ENCODE results near the gene HOXB5.

The HOXB5 gene

GRCh38 chr17:48551596-48552465, 41.7 kb downstream of the HOXB5 start:
- in situ Hi-C loops (cut with MboI; ENCODE audit: low sequenced_read_pairs): no loop called here

GRCh38 chr17:48551214-48551555, 42.4 kb downstream of the HOXB5 start:
- in situ Hi-C loops (cut with MboI; ENCODE audit: low sequenced_read_pairs): no loop called here

GRCh38 chr17:48550502-48551213, 42.9 kb downstream of the HOXB5 start:
- in situ Hi-C loops (cut with MboI; ENCODE audit: low sequenced_read_pairs): no loop called here

- in situ Hi-C loops (cut with MboI; ENCODE audit: low sequenced_read_pairs): no loop called here
Measured at GRCh38 chr17:48549914-48550501, 43.6 kb downstream of the HOXB5 start.

GRCh38 chr17:48549281-48549630, 44.3 kb downstream of the HOXB5 start:
- in situ Hi-C loops (cut with MboI; ENCODE audit: low sequenced_read_pairs): no loop called here

GRCh38 chr17:48548523-48549280, 44.9 kb downstream of the HOXB5 start:
- in situ Hi-C loops (cut with MboI; ENCODE audit: low sequenced_read_pairs): no loop called here

GRCh38 chr17:48547808-48548522, 45.6 kb downstream of the HOXB5 start:
- in situ Hi-C loops (cut with MboI; ENCODE audit: low sequenced_read_pairs): no loop called here

- in situ Hi-C loops (cut with MboI; ENCODE audit: low sequenced_read_pairs): no loop called here
Measured at GRCh38 chr17:48546924-48547807, 46.4 kb downstream of the HOXB5 start.

- in situ Hi-C loops (cut with MboI; ENCODE audit: low sequenced_read_pairs): no loop called here
Measured at GRCh38 chr17:48546137-48546923, 47.2 kb downstream of the HOXB5 start.

GRCh38 chr17:48545539-48545938, 48.0 kb downstream of the HOXB5 start:
- in situ Hi-C loops (cut with MboI; ENCODE audit: low sequenced_read_pairs): no loop called here

GRCh38 chr17:48545022-48545375, 48.6 kb downstream of the HOXB5 start, which contains the start of gene HOXB2:
Gene HOXB2, minus strand, starts transcription at chr17:48545109. Its CDS starts 198 bp downstream, at chr17:48544911.
- in situ Hi-C loops (cut with MboI; ENCODE audit: low sequenced_read_pairs): no loop called here

GRCh38 chr17:48544349-48545021, 49.1 kb downstream of the HOXB5 start:
- in situ Hi-C loops (cut with MboI; ENCODE audit: low sequenced_read_pairs): no loop called here

GRCh38 chr17:48543854-48544348, 49.7 kb downstream of the HOXB5 start:
- in situ Hi-C loops (cut with MboI; ENCODE audit: low sequenced_read_pairs): no loop called here

GRCh38 chr17:48543107-48543853, 50.3 kb downstream of the HOXB5 start:
- in situ Hi-C loops (cut with MboI; ENCODE audit: low sequenced_read_pairs): no loop called here

GRCh38 chr17:48542698-48543106, 50.9 kb downstream of the HOXB5 start:
- in situ Hi-C loops (cut with MboI; ENCODE audit: low sequenced_read_pairs): no loop called here

GRCh38 chr17:48542114-48542656, 51.4 kb downstream of the HOXB5 start:
- in situ Hi-C loops (cut with MboI; ENCODE audit: low sequenced_read_pairs): no loop called here

GRCh38 chr17:48541577-48542113, 51.9 kb downstream of the HOXB5 start:
- in situ Hi-C loops (cut with MboI; ENCODE audit: low sequenced_read_pairs): no loop called here
